ENCODE data around the gene ALG1. TPM values are rescaled to one million over a fixed set of nuclear protein-coding genes. Genes with fewer than 3 reads are reported as not detected.

The ALG1 gene
- total RNA-seq, 1 experiment from 2014 or later: 24.4 TPM

Other genes starting within 250 kb of the ALG1 start
- gene GLYR1, start 224.6 kb upstream of the ALG1 start, total RNA-seq (2014; rRNA removed; shearing (Covaris generic)): 79.9 and 82.0 TPM in 2 replicates
- gene UBN1, start 224.4 kb upstream of the ALG1 start, total RNA-seq (2014; rRNA removed; shearing (Covaris generic)): 22.6 and 24.7 TPM in 2 replicates
- 33.2 and 41.0 TPM in 2 replicates for gene PPL, start 134.7 kb upstream of the ALG1 start, total RNA-seq (2014; rRNA removed; shearing (Covaris generic))
- 0.10 and 0.86 TPM in 2 replicates for gene SEC14L5, start 113.5 kb upstream of the ALG1 start, total RNA-seq (2014; rRNA removed; shearing (Covaris generic))
- gene NAGPA, start 37.9 kb upstream of the ALG1 start, total RNA-seq (2014; rRNA removed; shearing (Covaris generic)): 23.1 and 31.6 TPM in 2 replicates
- not detected in 2 replicates for gene C16orf89, start 5.9 kb upstream of the ALG1 start, total RNA-seq (2014; rRNA removed; shearing (Covaris generic))
- gene EEF2KMT, start 26.0 kb downstream of the ALG1 start, total RNA-seq (2014; rRNA removed; shearing (Covaris generic)): 18.8 and 19.1 TPM in 2 replicates

All from G401 (cell line).